ENCODE data around the gene RPP30.

The RPP30 gene

GRCh38 chr10:90871766-90872647 is at the start of gene RPP30:
RPP30 (plus strand) TSS chr10:90871974; CDS start chr10:90871987, 13 bp downstream.
- Histone ChIP-seq H3K9ac (ENCODE audit: low read depth in 1 of 2, low read length in 2 of 2) (peak within 1 kb of the TSS; percentile 74 to 84), H3K4me3 (ENCODE audit: low read depth in 1 of 2, low read length in 2 of 2) (peak within 1 kb of the TSS; percentile 83 to 98), H3K4me1 (ENCODE audit: control insufficient read depth in 1 of 2, insufficient read depth in 2 of 2, low read length in 2 of 2) (peaks cover 13 to 15% of the 10 kb centered on the region in 2 donors), H3K9me3 (ENCODE audit: control insufficient read depth in 1 of 2, low read length in 2 of 2) (no peaks in the 10 kb centered on the region), H3K36me3 (ENCODE audit: control insufficient read depth in 1 of 2, insufficient read depth in 2 of 2, low read length in 2 of 2) (peaks cover 9 to 12% of the 10 kb centered on the region in 2 donors), H3K27ac (ENCODE audit: low read depth, low read length) (no peak within 1 kb of the TSS), H3K27me3 (ENCODE audit: control insufficient read depth in 1 of 2, insufficient read depth in 2 of 2, low read length in 2 of 2) (peaks cover 0 to 4% of the 10 kb centered on the region in 2 donors)

- Histone ChIP-seq H3K4me3 (ENCODE audit: low read depth in 1 of 2, low read length in 2 of 2) (no peak overlapping the region), H3K27me3 (ENCODE audit: control insufficient read depth in 1 of 2, insufficient read depth in 2 of 2, low read length in 2 of 2) (no peaks in the 10 kb centered on the region), H3K9me3 (ENCODE audit: control insufficient read depth in 1 of 2, low read length in 2 of 2) (peaks cover 0 to 4% of the 10 kb centered on the region in 2 donors), H3K36me3 (ENCODE audit: control insufficient read depth in 1 of 2, insufficient read depth in 2 of 2, low read length in 2 of 2) (no peaks in the 10 kb centered on the region), H3K27ac (ENCODE audit: low read depth, low read length) (no peak overlapping the region), H3K4me1 (ENCODE audit: control insufficient read depth in 1 of 2, insufficient read depth in 2 of 2, low read length in 2 of 2) (no peaks in the 10 kb centered on the region), H3K9ac (ENCODE audit: low read depth in 1 of 2, low read length in 2 of 2) (no peak overlapping the region)
These were observed 49.3 kb upstream of the RPP30 start for GRCh38 chr10:90822508-90822907.

- Histone ChIP-seq H3K27ac (ENCODE audit: low read depth, low read length) (no peak overlapping the region), H3K36me3 (ENCODE audit: control insufficient read depth in 1 of 2, insufficient read depth in 2 of 2, low read length in 2 of 2) (no peaks in the 10 kb centered on the region), H3K4me3 (ENCODE audit: low read depth in 1 of 2, low read length in 2 of 2) (no peak overlapping the region), H3K9me3 (ENCODE audit: control insufficient read depth in 1 of 2, low read length in 2 of 2) (no peaks in the 10 kb centered on the region), H3K4me1 (ENCODE audit: control insufficient read depth in 1 of 2, insufficient read depth in 2 of 2, low read length in 2 of 2) (no peaks in the 10 kb centered on the region), H3K9ac (ENCODE audit: low read depth in 1 of 2, low read length in 2 of 2) (no peak overlapping the region), H3K27me3 (ENCODE audit: control insufficient read depth in 1 of 2, insufficient read depth in 2 of 2, low read length in 2 of 2) (peaks cover 0 to 5% of the 10 kb centered on the region in 2 donors)
These were observed 39.7 kb upstream of the RPP30 start for GRCh38 chr10:90832111-90832510.

GRCh38 chr10:90834326-90834725 is 37.4 kb upstream of the RPP30 start:
- H3K27ac ChIP-seq (ENCODE audit: low read depth, low read length) = no peak overlapping the region
- H3K9ac ChIP-seq (ENCODE audit: low read depth in 1 of 2, low read length in 2 of 2) = no peak overlapping the region

GRCh38 chr10:90837486-90837885 is 34.3 kb upstream of the RPP30 start:
- H3K27ac ChIP-seq (ENCODE audit: low read depth, low read length) = no peak overlapping the region
- no peaks in the 10 kb centered on the region for H3K9me3 ChIP-seq (ENCODE audit: control insufficient read depth in 1 of 2, low read length in 2 of 2)
- H3K4me3 ChIP-seq (ENCODE audit: low read depth in 1 of 2, low read length in 2 of 2) = no peak overlapping the region
- H3K36me3 ChIP-seq (ENCODE audit: control insufficient read depth in 1 of 2, insufficient read depth in 2 of 2, low read length in 2 of 2) = no peaks in the 10 kb centered on the region
- no peak overlapping the region for H3K9ac ChIP-seq (ENCODE audit: low read depth in 1 of 2, low read length in 2 of 2)
- H3K4me1 ChIP-seq (ENCODE audit: control insufficient read depth in 1 of 2, insufficient read depth in 2 of 2, low read length in 2 of 2) = no peaks in the 10 kb centered on the region
- peaks cover 0 to 5% of the 10 kb centered on the region in 2 donors for H3K27me3 ChIP-seq (ENCODE audit: control insufficient read depth in 1 of 2, insufficient read depth in 2 of 2, low read length in 2 of 2)

More at GRCh38 chr10:90834326-90834725, 37.4 kb upstream of the RPP30 start:
- Histone ChIP-seq H3K4me1 (ENCODE audit: control insufficient read depth in 1 of 2, insufficient read depth in 2 of 2, low read length in 2 of 2) (no peaks in the 10 kb centered on the region), H3K36me3 (ENCODE audit: control insufficient read depth in 1 of 2, insufficient read depth in 2 of 2, low read length in 2 of 2) (no peaks in the 10 kb centered on the region), H3K27me3 (ENCODE audit: control insufficient read depth in 1 of 2, insufficient read depth in 2 of 2, low read length in 2 of 2) (peaks cover 0 to 5% of the 10 kb centered on the region in 2 donors), H3K9me3 (ENCODE audit: control insufficient read depth in 1 of 2, low read length in 2 of 2) (no peaks in the 10 kb centered on the region), H3K4me3 (ENCODE audit: low read depth in 1 of 2, low read length in 2 of 2) (no peak overlapping the region)

GRCh38 chr10:90842725-90843124 is 29.0 kb upstream of the RPP30 start:
- no peaks in the 10 kb centered on the region for H3K9me3 ChIP-seq (ENCODE audit: control insufficient read depth in 1 of 2, low read length in 2 of 2)
- H3K4me1 ChIP-seq (ENCODE audit: control insufficient read depth in 1 of 2, insufficient read depth in 2 of 2, low read length in 2 of 2) = no peaks in the 10 kb centered on the region
- no peak overlapping the region for H3K4me3 ChIP-seq (ENCODE audit: low read depth in 1 of 2, low read length in 2 of 2)
- no peaks in the 10 kb centered on the region for H3K27me3 ChIP-seq (ENCODE audit: control insufficient read depth in 1 of 2, insufficient read depth in 2 of 2, low read length in 2 of 2)
- no peaks in the 10 kb centered on the region for H3K36me3 ChIP-seq (ENCODE audit: control insufficient read depth in 1 of 2, insufficient read depth in 2 of 2, low read length in 2 of 2)
- no peak overlapping the region for H3K9ac ChIP-seq (ENCODE audit: low read depth in 1 of 2, low read length in 2 of 2)
- H3K27ac ChIP-seq (ENCODE audit: low read depth, low read length) = no peak overlapping the region

- no peaks in the 10 kb centered on the region for H3K36me3 ChIP-seq (ENCODE audit: control insufficient read depth in 1 of 2, insufficient read depth in 2 of 2, low read length in 2 of 2)
- H3K4me3 ChIP-seq (ENCODE audit: low read depth in 1 of 2, low read length in 2 of 2) = no peak overlapping the region
- H3K9ac ChIP-seq (ENCODE audit: low read depth in 1 of 2, low read length in 2 of 2) = no peak overlapping the region
- peaks cover 2% of the 10 kb centered on the region in 2 donors for H3K9me3 ChIP-seq (ENCODE audit: control insufficient read depth in 1 of 2, low read length in 2 of 2)
- H3K27me3 ChIP-seq (ENCODE audit: control insufficient read depth in 1 of 2, insufficient read depth in 2 of 2, low read length in 2 of 2) = peaks cover 0 to 3% of the 10 kb centered on the region in 2 donors
- H3K4me1 ChIP-seq (ENCODE audit: control insufficient read depth in 1 of 2, insufficient read depth in 2 of 2, low read length in 2 of 2) = no peaks in the 10 kb centered on the region
- no peak overlapping the region for H3K27ac ChIP-seq (ENCODE audit: low read depth, low read length)
These were observed 26.0 kb upstream of the RPP30 start for GRCh38 chr10:90845726-90846125.

GRCh38 chr10:90846746-90847145 is 25.0 kb upstream of the RPP30 start:
- Histone ChIP-seq H3K9ac (ENCODE audit: low read depth in 1 of 2, low read length in 2 of 2) (no peak overlapping the region), H3K4me3 (ENCODE audit: low read depth in 1 of 2, low read length in 2 of 2) (no peak overlapping the region), H3K36me3 (ENCODE audit: control insufficient read depth in 1 of 2, insufficient read depth in 2 of 2, low read length in 2 of 2) (no peaks in the 10 kb centered on the region), H3K9me3 (ENCODE audit: control insufficient read depth in 1 of 2, low read length in 2 of 2) (peaks cover 7% of the 10 kb centered on the region in 2 donors), H3K4me1 (ENCODE audit: control insufficient read depth in 1 of 2, insufficient read depth in 2 of 2, low read length in 2 of 2) (no peaks in the 10 kb centered on the region), H3K27ac (ENCODE audit: low read depth, low read length) (no peak overlapping the region), H3K27me3 (ENCODE audit: control insufficient read depth in 1 of 2, insufficient read depth in 2 of 2, low read length in 2 of 2) (peaks cover 0 to 3% of the 10 kb centered on the region in 2 donors)

- Histone ChIP-seq H3K9me3 (ENCODE audit: control insufficient read depth in 1 of 2, low read length in 2 of 2) (peaks cover 7% of the 10 kb centered on the region in 2 donors), H3K36me3 (ENCODE audit: control insufficient read depth in 1 of 2, insufficient read depth in 2 of 2, low read length in 2 of 2) (no peaks in the 10 kb centered on the region), H3K4me1 (ENCODE audit: control insufficient read depth in 1 of 2, insufficient read depth in 2 of 2, low read length in 2 of 2) (no peaks in the 10 kb centered on the region), H3K27ac (ENCODE audit: low read depth, low read length) (no peak overlapping the region), H3K9ac (ENCODE audit: low read depth in 1 of 2, low read length in 2 of 2) (no peak overlapping the region), H3K27me3 (ENCODE audit: control insufficient read depth in 1 of 2, insufficient read depth in 2 of 2, low read length in 2 of 2) (peaks cover 0 to 3% of the 10 kb centered on the region in 2 donors), H3K4me3 (ENCODE audit: low read depth in 1 of 2, low read length in 2 of 2) (no peak overlapping the region)
These were observed 24.3 kb upstream of the RPP30 start for GRCh38 chr10:90847436-90847835.

GRCh38 chr10:90849956-90850749 is 21.6 kb upstream of the RPP30 start:
- Histone ChIP-seq H3K36me3 (ENCODE audit: control insufficient read depth in 1 of 2, insufficient read depth in 2 of 2, low read length in 2 of 2) (no peaks in the 10 kb centered on the region), H3K27ac (ENCODE audit: low read depth, low read length) (no peak overlapping the region), H3K4me1 (ENCODE audit: control insufficient read depth in 1 of 2, insufficient read depth in 2 of 2, low read length in 2 of 2) (no peaks in the 10 kb centered on the region), H3K4me3 (ENCODE audit: low read depth in 1 of 2, low read length in 2 of 2) (no peak overlapping the region), H3K27me3 (ENCODE audit: control insufficient read depth in 1 of 2, insufficient read depth in 2 of 2, low read length in 2 of 2) (peaks cover 6 to 7% of the 10 kb centered on the region in 2 donors), H3K9me3 (ENCODE audit: control insufficient read depth in 1 of 2, low read length in 2 of 2) (peaks cover 7% of the 10 kb centered on the region in 2 donors), H3K9ac (ENCODE audit: low read depth in 1 of 2, low read length in 2 of 2) (no peak overlapping the region)
